ENCODE data around the gene ATP11B. TPM values are rescaled to one million over a fixed set of nuclear protein-coding genes. Genes with fewer than 3 reads are reported as not detected.
"Not testable (repeated sequence)": the region's sequence is repeated elsewhere in the genome, so short reads cannot be mapped to it uniquely, and the experiment has no call there.

The ATP11B gene
- total RNA-seq, 1 donor from 2014 or later = 118 TPM

GRCh38 chr3:182837855-182838454, 44.7 kb downstream of the ATP11B start:
- no peak for ATAC-seq

DNA sequence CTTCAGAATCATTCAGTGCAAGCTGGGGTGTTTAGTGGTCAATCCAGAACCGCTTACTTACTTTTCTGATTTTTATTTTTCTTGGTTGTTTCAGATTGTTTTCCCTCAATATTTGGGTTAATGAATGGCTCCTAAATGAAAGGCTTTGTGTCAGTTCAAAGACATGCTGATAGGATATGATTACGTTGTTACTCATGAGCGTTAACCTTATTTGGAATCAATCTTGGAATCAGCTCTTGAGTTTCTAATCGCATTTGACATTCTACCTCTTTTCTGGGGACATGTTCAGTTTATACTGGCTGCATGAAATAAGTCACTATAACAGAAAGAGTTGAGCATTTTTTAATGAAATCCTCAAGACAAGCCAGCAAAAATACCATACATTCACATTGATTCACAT, 50.2 kb downstream of the ATP11B start:
- ATAC-seq = no peak

- ATAC-seq = no peak
Measured at GRCh38 chr3:182848906-182849305, 55.6 kb downstream of the ATP11B start.

- no peak for ATAC-seq
Measured at GRCh38 chr3:182855076-182855475, 61.8 kb downstream of the ATP11B start.

DNA sequence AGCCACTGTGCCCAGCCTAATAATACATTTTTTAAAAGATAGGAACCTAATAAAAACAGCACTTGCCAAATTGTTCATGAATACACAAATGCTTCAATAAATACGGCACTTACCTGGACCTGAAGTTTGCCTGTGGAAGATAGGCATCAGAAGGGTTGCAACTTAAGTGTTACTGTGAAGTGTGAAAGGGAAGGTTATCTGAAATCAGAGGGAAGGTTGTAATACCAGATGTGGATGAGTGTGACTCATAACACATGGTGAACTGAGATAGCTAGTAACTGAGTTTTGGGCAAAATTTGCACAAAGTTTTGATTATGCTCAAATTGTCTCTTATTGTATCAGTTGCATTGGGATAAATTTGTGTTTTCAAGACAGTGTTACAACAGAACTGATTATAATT, 68.0 kb downstream of the ATP11B start:
- no peak for ATAC-seq

GRCh38 chr3:182862159-182862860, 69.0 kb downstream of the ATP11B start:
- no peak for ATAC-seq

DNA sequence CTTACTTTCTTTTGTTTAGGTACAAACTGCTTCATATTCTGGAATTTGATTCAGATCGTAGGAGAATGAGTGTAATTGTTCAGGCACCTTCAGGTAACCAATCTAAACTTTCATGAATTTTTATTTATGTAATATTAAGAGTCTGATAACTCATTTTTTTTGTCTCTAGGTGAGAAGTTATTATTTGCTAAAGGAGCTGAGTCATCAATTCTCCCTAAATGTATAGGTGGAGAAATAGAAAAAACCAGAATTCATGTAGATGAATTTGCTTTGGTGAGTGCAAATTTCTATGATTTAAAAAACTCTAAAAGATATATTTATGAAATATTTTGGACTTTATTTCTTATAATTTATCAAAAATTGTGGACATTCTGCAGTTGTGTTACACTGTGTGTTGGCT, 75.8 kb downstream of the ATP11B start:
- ATAC-seq = no peak

DNA sequence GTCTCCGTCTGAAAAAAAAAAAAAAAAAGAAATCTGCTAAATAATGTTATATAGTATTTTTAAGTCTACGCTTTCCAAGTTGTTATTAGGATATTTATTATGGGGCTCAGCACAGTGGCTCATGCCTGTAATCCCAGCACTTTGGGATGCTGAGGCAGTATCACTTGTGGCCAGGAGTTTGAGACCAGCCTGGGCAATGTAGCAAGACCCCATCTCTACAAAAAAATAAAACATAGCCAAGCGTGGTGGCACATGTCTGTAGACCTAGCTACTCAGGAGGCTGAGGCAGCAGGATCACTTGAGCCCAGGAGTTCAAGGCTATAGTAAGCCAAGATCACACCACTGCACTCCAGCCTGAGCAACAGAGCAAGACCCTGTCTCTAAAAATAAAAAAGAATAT, 77.6 kb downstream of the ATP11B start:
- ATAC-seq = not testable (repeated sequence)

DNA sequence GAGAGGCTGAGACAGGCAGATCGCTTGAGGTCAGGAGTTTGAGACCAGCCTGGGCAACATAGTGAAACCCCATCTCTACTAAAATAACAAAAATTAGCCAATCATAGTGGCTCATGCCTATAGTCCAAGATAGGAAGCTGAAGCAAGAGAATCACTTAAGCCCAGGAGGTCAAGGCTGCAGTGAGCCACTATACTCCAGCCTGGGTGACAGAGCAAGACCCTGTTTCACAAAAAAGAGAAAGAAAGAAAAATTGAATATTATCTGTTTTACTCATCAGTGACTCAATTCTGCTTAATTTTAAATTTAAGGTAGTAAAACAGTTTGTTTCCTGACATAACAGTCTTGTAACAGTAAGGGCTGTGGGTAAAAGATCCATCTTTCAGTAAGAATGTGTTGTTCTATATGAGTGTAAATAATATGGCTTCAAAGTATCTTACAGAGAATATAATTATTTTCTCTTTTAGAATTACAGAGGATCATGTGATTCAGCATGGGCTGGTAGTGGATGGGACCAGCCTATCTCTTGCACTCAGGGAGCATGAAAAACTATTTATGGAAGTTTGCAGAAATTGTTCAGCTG, 85.8 kb downstream of the ATP11B start:
- ATAC-seq = no peak

DNA sequence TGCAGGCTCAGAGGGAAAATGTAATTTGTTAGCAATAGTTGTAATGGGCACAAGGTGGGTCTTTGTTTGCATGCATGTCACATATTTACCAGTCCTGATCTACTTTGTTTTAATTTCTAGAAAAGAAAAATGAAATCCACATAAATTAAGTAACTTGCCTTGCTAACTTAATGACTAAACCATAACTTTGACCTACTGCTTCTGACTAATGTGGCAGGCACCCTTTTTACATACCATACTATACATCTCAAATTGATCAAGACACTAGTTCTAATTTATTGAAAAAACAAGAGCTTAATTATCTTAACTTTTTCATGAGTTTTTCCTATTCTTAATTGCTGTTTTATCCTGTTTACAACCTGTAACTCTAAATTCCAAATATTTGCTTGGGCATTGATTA, 93.2 kb downstream of the ATP11B start:
- no peak for ATAC-seq

GRCh38 chr3:182889948-182890629, 96.8 kb downstream of the ATP11B start:
- ATAC-seq = no peak

DNA sequence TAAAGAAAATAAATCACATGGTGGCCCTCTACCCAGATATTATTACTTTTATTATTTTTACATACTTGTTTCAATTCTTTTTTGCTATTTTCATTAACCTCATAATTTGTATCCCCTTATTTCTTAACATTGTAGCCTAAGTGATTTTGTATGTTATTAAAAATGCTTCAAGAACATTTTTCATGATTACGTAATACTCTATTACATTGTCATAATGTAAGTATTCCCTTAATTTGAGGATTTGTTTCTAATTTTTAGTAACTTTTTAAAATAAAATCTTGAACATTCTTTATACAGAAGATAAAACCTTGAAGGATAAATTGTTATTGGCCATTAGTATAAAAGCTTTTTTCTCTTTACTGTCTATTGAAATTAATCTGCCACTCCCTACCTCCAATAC, 98.1 kb downstream of the ATP11B start:
- no peak for ATAC-seq

- ATAC-seq = no peak
Measured at GRCh38 chr3:182892226-182892625, 98.9 kb downstream of the ATP11B start.

DNA sequence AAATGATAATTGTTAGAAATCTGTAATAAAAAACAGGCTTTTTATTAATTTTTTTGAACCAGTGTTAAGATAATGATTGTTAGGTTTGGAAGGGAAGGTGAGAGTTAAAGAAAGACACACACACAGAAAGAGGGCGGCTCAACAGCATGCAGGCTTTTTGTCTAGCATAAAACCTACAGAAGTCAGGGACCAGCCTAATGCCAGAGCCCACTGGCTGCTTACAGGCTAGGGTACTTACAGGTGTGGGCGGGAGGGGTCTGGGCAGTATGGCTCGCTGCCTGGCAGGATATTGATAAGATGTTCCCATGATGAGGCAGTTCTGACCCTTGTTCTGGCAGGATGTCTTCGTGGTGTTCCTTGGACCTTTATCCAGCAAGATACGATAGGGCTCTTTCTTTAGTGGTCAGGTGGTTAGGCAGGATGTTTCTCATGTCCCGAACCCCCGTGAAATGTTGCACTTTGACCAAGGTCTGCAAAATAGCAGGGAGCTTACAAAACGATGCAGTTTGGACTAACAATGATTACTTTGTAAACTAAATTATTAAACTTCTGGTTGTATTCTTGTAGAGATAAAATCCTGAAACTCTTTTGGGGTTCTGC, 102.3 kb downstream of the ATP11B start:
- ATAC-seq = no peak

- ATAC-seq = no peak
Measured at GRCh38 chr3:182896553-182896952, 103.2 kb downstream of the ATP11B start.

GRCh38 chr3:182902236-182902635, 108.9 kb downstream of the ATP11B start:
- ATAC-seq = no peak

DNA sequence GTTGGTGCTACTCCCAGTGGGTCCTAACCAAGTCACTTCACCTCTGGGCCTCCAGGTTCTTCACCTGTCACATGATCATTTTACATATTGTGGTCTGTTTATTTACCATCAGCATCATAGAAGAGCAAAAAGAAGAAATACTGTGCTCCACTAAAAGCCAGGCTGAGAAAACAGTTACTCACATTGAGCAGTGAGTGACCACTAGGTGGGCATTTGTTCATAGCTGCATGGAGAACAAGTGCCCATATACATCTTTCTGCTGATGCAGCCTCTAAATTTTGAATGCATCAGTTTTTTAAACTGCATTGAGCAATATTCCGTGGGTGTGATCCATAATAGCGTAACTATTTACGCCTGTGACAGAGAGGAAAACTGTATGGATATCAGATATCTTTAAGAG, 110.9 kb downstream of the ATP11B start:
- no peak for ATAC-seq

DNA sequence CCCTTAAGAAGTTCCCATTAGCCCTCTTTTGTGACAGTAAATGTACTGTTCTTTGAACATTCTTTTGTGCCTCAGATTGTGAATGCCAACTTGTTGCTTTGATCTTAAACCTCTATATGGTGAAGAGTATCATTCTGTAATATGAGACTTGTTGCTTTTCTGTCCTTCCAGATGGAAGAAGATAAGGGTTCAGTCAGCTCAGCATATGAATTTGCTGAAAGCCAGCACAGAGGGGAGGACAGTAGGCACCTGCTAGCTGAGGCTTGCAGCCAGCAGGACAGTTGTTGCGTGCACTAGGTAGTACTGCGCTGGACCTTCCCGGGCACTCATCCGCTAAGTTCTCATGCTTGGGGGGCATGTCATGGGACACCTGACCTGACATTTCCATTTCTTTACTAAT, 112.3 kb downstream of the ATP11B start:
- no peak for ATAC-seq

GRCh38 chr3:182906036-182906435, 112.7 kb downstream of the ATP11B start:
- no peak for ATAC-seq

GRCh38 chr3:182908471-182908870, 115.2 kb downstream of the ATP11B start:
- ATAC-seq = no peak

DNA sequence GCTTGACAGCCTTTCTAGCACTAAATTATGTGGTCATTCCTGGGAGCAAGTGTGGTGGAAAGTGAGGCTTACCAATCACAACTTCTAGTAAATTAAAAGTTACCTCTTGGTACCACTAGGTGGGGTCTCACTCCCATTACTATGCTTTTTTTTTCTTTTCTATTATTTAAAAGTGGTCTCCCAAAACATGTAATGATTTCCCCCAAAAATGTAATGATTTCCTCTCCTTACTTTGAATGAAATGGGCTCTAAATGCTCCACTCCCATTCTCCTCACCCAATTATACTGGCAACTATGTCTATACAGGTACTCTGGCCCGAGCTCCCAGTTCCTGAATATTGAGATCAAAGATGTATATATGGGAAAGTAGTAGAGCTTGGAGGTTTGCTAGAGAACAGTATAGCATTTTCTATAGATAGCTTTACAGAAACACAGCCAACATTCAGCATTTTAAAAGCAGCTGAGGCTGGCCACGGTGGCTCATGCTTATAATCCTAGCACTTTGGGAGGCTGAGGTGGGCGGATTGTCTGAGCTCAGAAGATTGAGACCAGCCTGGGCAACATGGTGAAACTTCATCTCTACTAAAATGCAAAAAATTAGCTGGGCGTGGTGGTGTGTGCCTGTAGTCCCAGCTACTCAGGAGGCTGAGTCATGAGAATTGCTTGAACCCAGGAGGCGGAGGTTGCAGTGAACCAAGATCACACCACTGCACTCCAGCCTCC, 116.2 kb downstream of the ATP11B start:
- no peak for ATAC-seq

DNA sequence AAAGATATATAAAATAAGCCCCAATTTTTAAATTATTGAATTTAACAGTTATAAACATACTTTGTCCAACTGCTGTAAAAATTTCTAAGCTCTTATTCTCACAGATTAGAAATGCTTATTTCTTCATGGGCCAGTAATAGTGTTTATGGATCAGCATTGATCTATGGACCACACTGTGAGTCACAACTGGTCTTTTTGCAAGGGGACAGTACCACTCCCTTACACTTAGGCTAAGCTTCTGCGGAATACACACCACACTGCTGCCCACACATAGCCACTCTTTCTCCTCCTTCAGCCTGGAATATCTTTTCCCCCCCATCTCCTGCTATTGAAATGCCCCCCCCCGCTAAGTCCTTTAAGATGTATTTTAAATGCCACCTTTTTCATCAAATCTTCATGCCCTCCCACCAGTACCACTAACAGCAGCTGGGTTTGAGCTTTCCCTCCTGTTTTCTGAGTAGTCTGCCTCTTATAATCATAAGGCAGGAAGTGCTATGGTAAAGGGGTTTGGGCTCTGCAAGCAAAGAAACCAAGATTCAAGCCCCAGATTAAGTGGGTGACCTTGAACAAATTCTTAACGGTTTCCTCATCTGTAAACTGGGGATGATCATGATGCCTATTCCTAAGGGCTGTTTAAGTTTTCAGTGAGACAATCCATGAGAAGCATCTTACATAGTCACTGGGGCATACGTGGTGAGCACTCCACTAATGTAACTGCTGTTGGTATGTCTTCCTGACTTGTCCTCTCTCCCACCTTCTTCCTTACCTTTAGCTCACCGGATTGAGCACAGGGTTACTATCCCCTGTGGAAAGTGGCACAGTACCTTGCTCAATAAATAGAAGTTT, 117.9 kb downstream of the ATP11B start:
- ATAC-seq = no peak
